ENCODE measurements around the gene PPHLN1.

The PPHLN1 gene

DNA sequence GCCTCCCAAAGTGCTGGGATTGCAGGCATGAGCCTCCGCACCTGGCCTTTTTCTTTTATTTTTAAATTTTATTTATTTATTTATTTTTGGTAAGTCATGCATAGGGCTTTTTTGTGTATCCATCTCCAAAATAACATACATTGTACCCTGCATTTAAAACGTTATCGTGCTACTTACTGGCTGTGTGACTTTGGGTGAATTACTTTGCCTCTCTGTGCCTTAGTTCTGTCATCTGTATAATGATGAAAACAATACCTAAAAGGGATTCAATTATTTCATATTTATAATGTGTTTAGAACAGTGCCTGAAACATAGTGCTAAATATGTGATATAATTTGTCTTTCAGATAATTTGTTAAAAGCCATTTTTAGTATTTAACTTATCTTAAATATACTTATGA, 19.7 kb upstream of the PPHLN1 start:
- Histone ChIP-seq H3K4me3 (ENCODE audit: low read depth, low read length) (no peak overlapping the region), H3K36me3 (replicated peaks) (no peaks in the 10 kb centered on the region), H3K27me3 (replicated peaks) (no peaks in the 10 kb centered on the region), H3K27ac (no peak overlapping the region)
- no peak for DNase-seq
- in situ Hi-C loops (cut with HindIII; ENCODE audit: low pct_ligation_motif_present, low sequenced_read_pairs): no loop called here
- TF ChIP-seq, protein P1, sequence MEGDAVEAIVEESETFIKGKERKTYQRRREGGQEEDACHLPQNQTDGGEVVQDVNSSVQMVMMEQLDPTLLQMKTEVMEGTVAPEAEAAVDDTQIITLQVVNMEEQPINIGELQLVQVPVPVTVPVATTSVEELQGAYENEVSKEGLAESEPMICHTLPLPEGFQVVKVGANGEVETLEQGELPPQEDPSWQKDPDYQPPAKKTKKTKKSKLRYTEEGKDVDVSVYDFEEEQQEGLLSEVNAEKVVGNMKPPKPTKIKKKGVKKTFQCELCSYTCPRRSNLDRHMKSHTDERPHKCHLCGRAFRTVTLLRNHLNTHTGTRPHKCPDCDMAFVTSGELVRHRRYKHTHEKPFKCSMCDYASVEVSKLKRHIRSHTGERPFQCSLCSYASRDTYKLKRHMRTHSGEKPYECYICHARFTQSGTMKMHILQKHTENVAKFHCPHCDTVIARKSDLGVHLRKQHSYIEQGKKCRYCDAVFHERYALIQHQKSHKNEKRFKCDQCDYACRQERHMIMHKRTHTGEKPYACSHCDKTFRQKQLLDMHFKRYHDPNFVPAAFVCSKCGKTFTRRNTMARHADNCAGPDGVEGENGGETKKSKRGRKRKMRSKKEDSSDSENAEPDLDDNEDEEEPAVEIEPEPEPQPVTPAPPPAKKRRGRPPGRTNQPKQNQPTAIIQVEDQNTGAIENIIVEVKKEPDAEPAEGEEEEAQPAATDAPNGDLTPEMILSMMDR (IDR thresholded peaks at IDR 0.05; ENCODE audit: low read depth, low read length, missing control alignments): no peak

DNA sequence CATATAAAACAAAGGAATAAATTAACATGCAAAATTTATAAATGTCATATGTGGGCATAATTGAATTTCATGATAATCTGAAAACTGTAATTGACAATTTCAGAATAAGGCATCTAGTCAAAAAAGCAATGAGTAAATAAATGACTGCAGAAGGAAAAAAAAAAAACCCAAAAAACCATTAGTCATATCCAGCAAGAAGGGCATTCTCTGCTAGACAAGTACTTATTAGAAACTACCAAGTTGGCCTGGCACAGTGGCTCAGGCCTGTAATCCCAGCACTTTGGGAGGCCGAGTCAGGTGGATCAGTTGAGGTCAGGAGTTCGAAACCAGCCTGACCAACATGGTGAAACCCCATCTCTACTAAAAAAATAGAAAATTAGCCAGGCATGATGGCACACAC, 17.6 kb upstream of the PPHLN1 start:
- H3K4me3 ChIP-seq (ENCODE audit: low read depth, low read length): no peak overlapping the region
- in situ Hi-C loops (cut with HindIII; ENCODE audit: low pct_ligation_motif_present, low sequenced_read_pairs): no loop called here
- H3K36me3 ChIP-seq (replicated peaks): peaks cover 2% of the 10 kb centered on the region

DNA sequence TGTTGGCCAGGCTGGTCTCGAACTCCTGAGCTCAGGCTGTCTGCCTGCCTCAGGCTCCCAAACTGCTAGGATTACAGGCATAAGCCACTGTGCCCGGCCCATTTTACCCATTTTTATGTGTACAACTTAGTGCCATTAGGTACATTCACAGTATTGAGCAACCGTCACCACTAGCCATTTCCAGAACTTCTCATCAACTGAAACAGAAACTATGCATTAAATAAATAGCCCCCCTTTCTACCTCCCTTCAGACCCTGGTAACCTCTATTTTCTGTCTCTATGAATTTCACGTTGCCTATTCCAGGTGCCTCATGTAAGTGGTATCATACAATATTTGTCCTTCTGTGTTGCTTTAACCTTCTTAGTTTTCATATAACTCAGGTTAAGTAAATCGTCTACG, 16.0 kb upstream of the PPHLN1 start:
- TF ChIP-seq, protein P1 (IDR thresholded peaks at IDR 0.05; ENCODE audit: low read depth, low read length, missing control alignments): no peak
- DNase-seq: no peak
- in situ Hi-C loops (cut with HindIII; ENCODE audit: low pct_ligation_motif_present, low sequenced_read_pairs): no loop called here
- H3K27ac ChIP-seq: no peak overlapping the region
- H3K4me3 ChIP-seq (ENCODE audit: low read depth, low read length): no peak overlapping the region
- peaks cover 4% of the 10 kb centered on the region for H3K36me3 ChIP-seq (replicated peaks)
- H3K27me3 ChIP-seq (replicated peaks): no peaks in the 10 kb centered on the region

More for the DNA sequence above, 17.6 kb upstream of the PPHLN1 start:
- no peaks in the 10 kb centered on the region for H3K27me3 ChIP-seq (replicated peaks)
- no peak for DNase-seq
- TF ChIP-seq, protein P1 (IDR thresholded peaks at IDR 0.05; ENCODE audit: low read depth, low read length, missing control alignments): no peak
- no peak overlapping the region for H3K27ac ChIP-seq

DNA sequence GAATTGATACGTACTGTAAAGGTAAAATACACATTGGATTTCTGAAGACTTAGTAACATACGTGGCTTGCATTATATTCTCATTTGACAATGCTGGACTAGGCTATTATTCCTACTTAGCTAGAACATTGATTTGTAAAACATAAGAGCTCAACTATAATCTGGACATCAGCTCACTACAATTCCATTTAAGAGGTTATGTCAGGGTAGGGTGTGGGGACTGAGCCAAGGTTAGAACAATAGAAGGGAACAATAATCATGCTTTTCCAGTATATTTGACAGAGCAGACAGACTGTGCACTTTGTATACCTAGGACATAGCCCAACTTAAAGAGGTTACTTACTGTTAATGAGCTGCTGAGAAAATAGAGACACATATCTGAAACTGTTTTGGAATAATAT, 10.9 kb upstream of the PPHLN1 start:
- TF ChIP-seq, protein P1 (IDR thresholded peaks at IDR 0.05; ENCODE audit: low read depth, low read length, missing control alignments): no peak
- in situ Hi-C loops (cut with HindIII; ENCODE audit: low pct_ligation_motif_present, low sequenced_read_pairs): no loop called here
- no peak for DNase-seq
- Histone ChIP-seq H3K27me3 (replicated peaks) (no peaks in the 10 kb centered on the region), H3K36me3 (replicated peaks) (peaks cover 4% of the 10 kb centered on the region), H3K27ac (no peak overlapping the region), H3K4me3 (ENCODE audit: low read depth, low read length) (no peak overlapping the region)

DNA sequence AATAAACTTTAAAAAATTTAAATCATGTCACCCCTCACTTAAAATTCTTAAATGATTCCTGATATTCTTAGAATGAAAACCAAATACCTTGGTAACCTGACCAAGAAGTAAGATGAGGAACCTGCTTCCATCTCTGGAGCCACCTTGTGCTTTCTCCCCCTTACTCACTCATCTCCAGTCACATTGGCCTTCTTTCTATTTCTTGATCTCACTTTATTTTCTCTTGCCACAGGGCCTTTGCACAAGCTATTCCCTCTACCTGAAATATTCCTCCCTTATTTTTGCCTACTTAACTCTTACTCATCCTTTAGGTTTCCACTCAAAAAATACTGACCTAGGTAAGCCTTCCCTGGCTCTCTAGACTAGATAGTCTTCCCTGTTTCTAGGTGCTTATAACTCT, 5.2 kb upstream of the PPHLN1 start:
- no peaks in the 10 kb centered on the region for H3K36me3 ChIP-seq (replicated peaks)
- TF ChIP-seq, protein P1 (IDR thresholded peaks at IDR 0.05; ENCODE audit: low read depth, low read length, missing control alignments): no peak
- no peak overlapping the region for H3K4me3 ChIP-seq (ENCODE audit: low read depth, low read length)
- in situ Hi-C loops (cut with HindIII; ENCODE audit: low pct_ligation_motif_present, low sequenced_read_pairs): no loop called here
- no peaks in the 10 kb centered on the region for H3K27me3 ChIP-seq (replicated peaks)
- no peak for DNase-seq
- no peak overlapping the region for H3K27ac ChIP-seq

DNA sequence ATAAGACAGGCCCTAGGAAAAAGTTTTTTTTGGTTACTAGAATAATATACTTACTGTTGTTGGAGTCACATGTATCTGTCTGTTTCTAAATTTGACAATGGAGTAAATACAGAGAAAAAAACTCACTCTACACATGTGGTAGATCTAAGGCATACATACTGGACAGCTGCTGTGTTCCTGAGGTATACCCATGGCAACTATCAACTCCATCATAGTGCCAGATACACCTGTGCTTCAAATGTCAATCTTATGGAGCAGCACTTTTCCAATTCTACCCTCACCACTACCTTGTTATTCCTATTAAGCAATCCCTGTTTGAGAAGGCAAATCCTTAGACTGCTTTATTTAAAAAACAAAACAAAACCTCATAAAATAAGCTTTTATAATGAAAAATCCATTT, 3.4 kb upstream of the PPHLN1 start:
- no peak overlapping the region for H3K27ac ChIP-seq
- no peak overlapping the region for H3K4me3 ChIP-seq (ENCODE audit: low read depth, low read length)
- in situ Hi-C loops (cut with HindIII; ENCODE audit: low pct_ligation_motif_present, low sequenced_read_pairs): no loop called here
- no peaks in the 10 kb centered on the region for H3K36me3 ChIP-seq (replicated peaks)
- DNase-seq: no peak
- H3K27me3 ChIP-seq (replicated peaks): no peaks in the 10 kb centered on the region
- TF ChIP-seq, protein P1 (IDR thresholded peaks at IDR 0.05; ENCODE audit: low read depth, low read length, missing control alignments): no peak
